SK-N-SH treated with all-trans-retinoic acid at 6 μM for 48 hours (cell line): ENCODE data around the gene IL1RN.

ENCODE experiments used
- ARNTL ChIP-seq: fragments of 450-650 bp; formaldehyde crosslinking; IDR thresholded peaks from 2 replicates; pipeline ENCODE4 v1.5.0; 2020; ENCODE audit warnings: low read depth, mild to moderate bottlenecking, moderate library complexity, borderline replicate concordance
- ESRRG ChIP-seq: fragments of 250-450 bp; sonication (Bioruptor Pico); IDR thresholded peaks from 2 replicates; pipeline ENCODE4 v1.6.1; 2021; ENCODE audit warnings: mild to moderate bottlenecking
- ISL1 ChIP-seq: fragments of 250-450 bp; sonication (Bioruptor Pico); IDR thresholded peaks from 2 replicates; pipeline ENCODE4 v2.1.2; 2022; ENCODE audit warnings: mild to moderate bottlenecking, moderate library complexity
- OSR1 ChIP-seq: fragments of 250-450 bp; sonication (Bioruptor Pico); IDR thresholded peaks from 2 replicates; pipeline ENCODE4 v1.8.0; 2022; ENCODE audit warnings: moderate library complexity, mild to moderate bottlenecking, inconsistent platforms
- PATZ1 ChIP-seq: fragments of 250-450 bp; sonication (Bioruptor Pico); IDR thresholded peaks from 2 replicates; pipeline ENCODE4 v1.8.0; 2020; ENCODE audit warnings: mild to moderate bottlenecking, moderate library complexity, borderline replicate concordance
- RARB ChIP-seq: fragments of 250-450 bp; sonication (Bioruptor Pico); IDR thresholded peaks from 2 replicates; pipeline ENCODE4 v1.8.0; 2021; ENCODE audit warnings: mild to moderate bottlenecking, moderate library complexity
- TCF4 ChIP-seq: fragments of 250-450 bp; sonication (Bioruptor Pico); IDR thresholded peaks from 2 replicates; pipeline ENCODE4 v1.8.0; 2021; ENCODE audit warnings: mild to moderate bottlenecking, moderate library complexity, borderline replicate concordance
- ZNF8 ChIP-seq: fragments of 450-650 bp; formaldehyde crosslinking; IDR thresholded peaks from 2 replicates; pipeline ENCODE4 v1.5.0; 2020; ENCODE audit warnings: mild to moderate bottlenecking, moderate library complexity
- TF ChIP-seq, protein P1 (sequence below): fragments of 250-450 bp; sonication (Bioruptor Pico); IDR thresholded peaks from 2 replicates; pipeline ENCODE4 v1.5.1; 2020; ENCODE audit warnings: low read depth, mild to moderate bottlenecking, moderate library complexity
- TF ChIP-seq, protein P2 (sequence below): fragments of 250-450 bp; sonication (Bioruptor Pico); IDR thresholded peaks from 2 replicates; pipeline ENCODE4 v1.5.0; 2020; ENCODE audit warnings: mild to moderate bottlenecking, moderate library complexity

DNA sequence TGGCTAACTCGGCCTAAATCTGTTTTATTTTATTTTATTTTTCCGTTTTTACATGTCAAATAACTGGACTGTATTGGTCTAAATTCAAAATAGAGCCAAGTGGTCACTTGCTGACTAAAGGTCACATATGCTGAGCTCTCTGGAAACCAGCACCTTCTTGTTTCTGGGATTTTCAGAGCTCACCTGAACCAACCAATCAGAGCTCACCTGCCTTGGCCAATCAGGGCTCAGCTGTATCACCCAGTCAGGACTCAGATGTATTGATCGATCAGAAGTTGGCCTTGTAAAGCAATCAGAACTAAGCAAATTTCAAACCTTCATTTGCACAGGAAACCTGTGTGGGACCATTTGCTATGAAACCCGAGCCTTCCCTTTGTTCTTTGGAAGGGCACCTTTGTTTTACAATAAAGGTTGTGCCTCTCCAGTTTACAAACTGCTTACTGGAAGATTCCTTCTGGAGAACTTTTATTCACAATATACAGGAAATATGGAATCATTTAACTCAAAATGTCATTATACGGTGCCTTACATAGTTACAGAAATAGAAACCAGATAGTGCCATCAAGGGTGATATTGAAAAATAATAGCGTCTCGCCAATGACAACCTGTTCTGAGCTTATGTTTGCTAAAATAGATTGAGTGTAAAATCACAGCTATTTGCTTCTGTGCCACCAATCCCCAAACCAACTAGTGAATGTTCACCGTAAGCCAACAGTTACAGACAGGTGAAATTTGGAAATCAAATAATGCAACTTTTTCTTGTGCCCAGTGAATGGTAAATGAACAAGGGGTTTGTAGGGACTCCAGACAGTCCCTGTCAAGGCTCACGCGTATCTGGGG lies 29.1 kb downstream of the IL1RN start:
- TF ChIP-seq OSR1 (no peak), ZNF8 (CRISPR knock-in tag) (no peak), ESRRG (CRISPR knock-in tag) (no peak), RARB (CRISPR knock-in tag) (no peak), ARNTL (CRISPR knock-in tag) (no peak), ISL1 (CRISPR knock-in tag) (no peak), TCF4 (no peak), PATZ1 (CRISPR knock-in tag) (no peak)
- TF ChIP-seq, protein P1, sequence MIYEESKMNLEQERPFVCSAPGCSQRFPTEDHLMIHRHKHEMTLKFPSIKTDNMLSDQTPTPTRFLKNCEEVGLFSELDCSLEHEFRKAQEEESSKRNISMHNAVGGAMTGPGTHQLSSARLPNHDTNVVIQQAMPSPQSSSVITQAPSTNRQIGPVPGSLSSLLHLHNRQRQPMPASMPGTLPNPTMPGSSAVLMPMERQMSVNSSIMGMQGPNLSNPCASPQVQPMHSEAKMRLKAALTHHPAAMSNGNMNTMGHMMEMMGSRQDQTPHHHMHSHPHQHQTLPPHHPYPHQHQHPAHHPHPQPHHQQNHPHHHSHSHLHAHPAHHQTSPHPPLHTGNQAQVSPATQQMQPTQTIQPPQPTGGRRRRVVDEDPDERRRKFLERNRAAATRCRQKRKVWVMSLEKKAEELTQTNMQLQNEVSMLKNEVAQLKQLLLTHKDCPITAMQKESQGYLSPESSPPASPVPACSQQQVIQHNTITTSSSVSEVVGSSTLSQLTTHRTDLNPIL (CRISPR knock-in tag), result no peak
- TF ChIP-seq, protein P2, sequence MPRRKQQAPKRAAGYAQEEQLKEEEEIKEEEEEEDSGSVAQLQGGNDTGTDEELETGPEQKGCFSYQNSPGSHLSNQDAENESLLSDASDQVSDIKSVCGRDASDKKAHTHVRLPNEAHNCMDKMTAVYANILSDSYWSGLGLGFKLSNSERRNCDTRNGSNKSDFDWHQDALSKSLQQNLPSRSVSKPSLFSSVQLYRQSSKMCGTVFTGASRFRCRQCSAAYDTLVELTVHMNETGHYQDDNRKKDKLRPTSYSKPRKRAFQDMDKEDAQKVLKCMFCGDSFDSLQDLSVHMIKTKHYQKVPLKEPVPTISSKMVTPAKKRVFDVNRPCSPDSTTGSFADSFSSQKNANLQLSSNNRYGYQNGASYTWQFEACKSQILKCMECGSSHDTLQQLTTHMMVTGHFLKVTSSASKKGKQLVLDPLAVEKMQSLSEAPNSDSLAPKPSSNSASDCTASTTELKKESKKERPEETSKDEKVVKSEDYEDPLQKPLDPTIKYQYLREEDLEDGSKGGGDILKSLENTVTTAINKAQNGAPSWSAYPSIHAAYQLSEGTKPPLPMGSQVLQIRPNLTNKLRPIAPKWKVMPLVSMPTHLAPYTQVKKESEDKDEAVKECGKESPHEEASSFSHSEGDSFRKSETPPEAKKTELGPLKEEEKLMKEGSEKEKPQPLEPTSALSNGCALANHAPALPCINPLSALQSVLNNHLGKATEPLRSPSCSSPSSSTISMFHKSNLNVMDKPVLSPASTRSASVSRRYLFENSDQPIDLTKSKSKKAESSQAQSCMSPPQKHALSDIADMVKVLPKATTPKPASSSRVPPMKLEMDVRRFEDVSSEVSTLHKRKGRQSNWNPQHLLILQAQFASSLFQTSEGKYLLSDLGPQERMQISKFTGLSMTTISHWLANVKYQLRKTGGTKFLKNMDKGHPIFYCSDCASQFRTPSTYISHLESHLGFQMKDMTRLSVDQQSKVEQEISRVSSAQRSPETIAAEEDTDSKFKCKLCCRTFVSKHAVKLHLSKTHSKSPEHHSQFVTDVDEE (CRISPR knock-in tag), result no peak
